SH-SY5Y (cell line): Measurements from ENCODE around the gene CRYGA.

Experiments
- GATA2 ChIP-seq: IDR thresholded peaks from 2 replicates; pipeline ENCODE4 v1.6.1; 2011; ENCODE audit warnings: mild to moderate bottlenecking, low read depth, low read length
- GATA3 ChIP-seq: IDR thresholded peaks from 2 replicates; pipeline ENCODE4 v1.6.1; 2011; ENCODE audit warnings: low read depth, mild to moderate bottlenecking, low read length, moderate library complexity

GRCh38 chr2:208136716-208137094 lies 26.7 kb downstream of the CRYGA start:
- TF ChIP-seq GATA2 = no peak
- TF ChIP-seq GATA3 = no peak
